ENCODE results near the gene SGSM2. TPM values are rescaled to one million over a fixed set of nuclear protein-coding genes. Genes with fewer than 3 reads are reported as not detected.
A peak's percentile ranks its signal among the peaks of the same experiment; 100 is the strongest.

SGSM2 gene
- total RNA-seq, 1 experiment from 2014 or later: 62.0 TPM

GRCh38 chr17:2395258-2396181 lies 58.2 kb downstream of the SGSM2 start:
- H3K4me1 ChIP-seq (replicated peaks; ENCODE audit: insufficient read depth): peaks cover 45% of the 10 kb centered on the region
- peaks cover 34% of the 10 kb centered on the region for H4K20me1 ChIP-seq (ENCODE audit: insufficient read depth)
- H3K36me3 ChIP-seq (ENCODE audit: low read depth): no peaks in the 10 kb centered on the region
- DNase-seq: no peak
- peak overlapping the region; percentile 51; the same call in 1 of the 2 replicates for H3K4me3 ChIP-seq
- ChIA-PET CTCF (no interaction called here), POLR2A (ENCODE audit: unreplicated experiment) (interaction anchor here (0.7 kb wide), 1 partner anchor 1139 kb away, joined by 4 read pairs; no protein-coding TSS in a partner anchor)
- H3F3A ChIP-seq (ENCODE audit: insufficient read depth, low read depth): peaks cover 52% of the 10 kb centered on the region
- H3K9me3 ChIP-seq (ENCODE audit: insufficient read depth, low read depth): no peaks in the 10 kb centered on the region
- intact Hi-C loops (cut with micrococcal nuclease; ENCODE audit: unreplicated experiment): no loop called here
- no peaks in the 10 kb centered on the region for H3K9me2 ChIP-seq (ENCODE audit: insufficient read depth)
- no peak overlapping the region for H2AFZ ChIP-seq
- no TSS peak for BruUV-seq (replicated peaks)
- no peaks in the 10 kb centered on the region for H3K27me3 ChIP-seq (ENCODE audit: insufficient read depth, low read depth)
- H3K79me2 ChIP-seq (ENCODE audit: low read depth): peaks cover 64% of the 10 kb centered on the region
- TF ChIP-seq, protein P1, sequence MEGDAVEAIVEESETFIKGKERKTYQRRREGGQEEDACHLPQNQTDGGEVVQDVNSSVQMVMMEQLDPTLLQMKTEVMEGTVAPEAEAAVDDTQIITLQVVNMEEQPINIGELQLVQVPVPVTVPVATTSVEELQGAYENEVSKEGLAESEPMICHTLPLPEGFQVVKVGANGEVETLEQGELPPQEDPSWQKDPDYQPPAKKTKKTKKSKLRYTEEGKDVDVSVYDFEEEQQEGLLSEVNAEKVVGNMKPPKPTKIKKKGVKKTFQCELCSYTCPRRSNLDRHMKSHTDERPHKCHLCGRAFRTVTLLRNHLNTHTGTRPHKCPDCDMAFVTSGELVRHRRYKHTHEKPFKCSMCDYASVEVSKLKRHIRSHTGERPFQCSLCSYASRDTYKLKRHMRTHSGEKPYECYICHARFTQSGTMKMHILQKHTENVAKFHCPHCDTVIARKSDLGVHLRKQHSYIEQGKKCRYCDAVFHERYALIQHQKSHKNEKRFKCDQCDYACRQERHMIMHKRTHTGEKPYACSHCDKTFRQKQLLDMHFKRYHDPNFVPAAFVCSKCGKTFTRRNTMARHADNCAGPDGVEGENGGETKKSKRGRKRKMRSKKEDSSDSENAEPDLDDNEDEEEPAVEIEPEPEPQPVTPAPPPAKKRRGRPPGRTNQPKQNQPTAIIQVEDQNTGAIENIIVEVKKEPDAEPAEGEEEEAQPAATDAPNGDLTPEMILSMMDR (conservative IDR thresholded peaks at IDR 0.05): no peak
- no peak for TF ChIP-seq EZH2 (IDR thresholded peaks at IDR 0.05; ENCODE audit: low read depth)
- peak overlapping the region; percentile 99 for H3K4me2 ChIP-seq
- peak overlapping the region; percentile 66; the same call in 1 of the 2 replicates for H3K27ac ChIP-seq

- CTCF ChIA-PET: no interaction called here
- Histone ChIP-seq H3K9me3 (ENCODE audit: insufficient read depth, low read depth) (no peaks in the 10 kb centered on the region), H3K9me2 (ENCODE audit: insufficient read depth) (no peaks in the 10 kb centered on the region), H3K4me3 (peak overlapping the region; percentile 51; the same call in 1 of the 2 replicates), H3K27ac (peak overlapping the region; percentile 66), H2AFZ (no peak overlapping the region), H3K4me1 (replicated peaks; ENCODE audit: insufficient read depth) (peaks cover 45% of the 10 kb centered on the region), H3K27me3 (ENCODE audit: insufficient read depth, low read depth) (no peaks in the 10 kb centered on the region), H3K4me2 (peak overlapping the region; percentile 99), H4K20me1 (ENCODE audit: insufficient read depth) (peaks cover 30% of the 10 kb centered on the region), H3K36me3 (ENCODE audit: low read depth) (no peaks in the 10 kb centered on the region), H3F3A (ENCODE audit: insufficient read depth, low read depth) (peaks cover 46% of the 10 kb centered on the region), H3K79me2 (ENCODE audit: low read depth) (peaks cover 58% of the 10 kb centered on the region)
- DNase-seq: no peak
- intact Hi-C loops (cut with micrococcal nuclease; ENCODE audit: unreplicated experiment): no loop called here
- POLR2A ChIA-PET (ENCODE audit: unreplicated experiment): interaction anchor here (0.7 kb wide), 1 partner anchor 1139 kb away, joined by 4 read pairs; no protein-coding TSS in a partner anchor
- TF ChIP-seq, protein P1 (conservative IDR thresholded peaks at IDR 0.05): no peak
- no peak for TF ChIP-seq EZH2 (IDR thresholded peaks at IDR 0.05; ENCODE audit: low read depth)
- no TSS peak for BruUV-seq (replicated peaks)
Measured at GRCh38 chr17:2396192-2396567, 58.9 kb downstream of the SGSM2 start.

DNA sequence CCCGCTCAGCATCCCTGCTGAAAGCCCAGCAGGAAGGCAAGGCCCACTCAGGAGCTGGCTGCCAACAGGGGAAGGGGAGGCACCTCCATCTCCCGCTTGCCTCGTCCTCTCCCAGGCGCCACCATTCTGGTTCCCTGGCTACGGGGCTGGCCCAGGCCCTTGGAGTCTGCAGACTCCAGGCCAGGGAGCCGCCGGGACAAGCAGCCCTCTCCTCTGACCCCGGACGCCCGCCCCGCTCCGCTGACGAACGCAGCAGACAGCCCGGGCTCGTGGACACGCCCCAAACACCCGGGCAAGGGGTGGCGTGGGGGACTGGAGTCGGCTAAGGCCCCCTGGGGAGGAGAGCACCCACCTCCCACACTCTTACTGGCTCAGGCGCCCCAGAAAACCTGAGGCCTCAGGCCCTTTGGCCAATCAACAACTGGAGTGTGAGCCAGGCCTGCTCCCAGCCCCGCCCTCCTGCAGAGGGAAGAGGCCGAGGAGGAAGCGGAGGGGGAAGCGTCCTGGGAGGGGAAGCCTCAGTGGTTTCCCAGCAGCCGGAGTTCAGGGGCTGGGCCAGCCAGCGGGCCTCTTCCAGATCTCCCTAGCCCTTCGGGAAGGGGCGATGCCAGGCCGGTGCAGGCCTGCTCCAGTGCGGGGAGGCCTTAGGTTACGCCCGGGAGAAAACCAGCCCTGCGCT lies 59.4 kb downstream of the SGSM2 start:
- peaks cover 42% of the 10 kb centered on the region for H3F3A ChIP-seq (ENCODE audit: insufficient read depth, low read depth)
- no peak overlapping the region for H2AFZ ChIP-seq
- peak; percentile 94 to 98 for DNase-seq
- peak overlapping the region; percentile 66 for H3K27ac ChIP-seq
- intact Hi-C loops (cut with micrococcal nuclease; ENCODE audit: unreplicated experiment): no loop called here
- H3K9me3 ChIP-seq (ENCODE audit: insufficient read depth, low read depth): no peaks in the 10 kb centered on the region
- no TSS peak for BruUV-seq (replicated peaks)
- no peaks in the 10 kb centered on the region for H3K9me2 ChIP-seq (ENCODE audit: insufficient read depth)
- peak overlapping the region; percentile 99 for H3K4me2 ChIP-seq
- H3K4me3 ChIP-seq: peak overlapping the region; percentile 51; the same call in 1 of the 2 replicates
- H4K20me1 ChIP-seq (ENCODE audit: insufficient read depth): peaks cover 25% of the 10 kb centered on the region
- ChIA-PET CTCF (no interaction called here), POLR2A (ENCODE audit: unreplicated experiment) (interaction anchor here (0.6 to 0.7 kb wide), 2 partner anchors 10 to 1138 kb away, joined by 4 read pairs; no protein-coding TSS in a partner anchor)
- TF ChIP-seq, protein P1 (conservative IDR thresholded peaks at IDR 0.05): no peak
- no peak for TF ChIP-seq EZH2 (IDR thresholded peaks at IDR 0.05; ENCODE audit: low read depth)
- H3K36me3 ChIP-seq (ENCODE audit: low read depth): no peaks in the 10 kb centered on the region
- peaks cover 53% of the 10 kb centered on the region for H3K79me2 ChIP-seq (ENCODE audit: low read depth)
- H3K27me3 ChIP-seq (ENCODE audit: insufficient read depth, low read depth): no peaks in the 10 kb centered on the region
- H3K4me1 ChIP-seq (replicated peaks; ENCODE audit: insufficient read depth): peaks cover 41% of the 10 kb centered on the region
